Calu3 (cell line): ENCODE data around the gene CMPK1. TPM values are rescaled to one million over a fixed set of nuclear protein-coding genes. Genes with fewer than 3 reads are reported as not detected.

Source experiments
- BruUV-seq: library from RNA; stranded (reverse); fragments of 400-500 nt; replicated peaks from 2 replicates; lab custom pipeline; 2021; lab: Mats Ljungman, UMichigan
- CTCF ChIA-PET: fragments of 300-600 bp; sonication (Branson Sonifier 250); formaldehyde crosslinking; loops from one replicate; lab custom pipeline; 2022; ENCODE audit warnings: antibody characterized with exemption; lab: Charles Lee
- DNase-seq: peaks from one replicate; pipeline ENCODE4 v3.0.0; 2022
- H3K27ac Mint-ChIP-seq: one replicate; pipeline ENCODE4 v1.8.0; 2022; ENCODE audit warnings: mixed read lengths; ENCODE audit not compliant: unreplicated experiment
- H3K27me3 Mint-ChIP-seq: one replicate; pipeline ENCODE4 v1.8.0; 2022; ENCODE audit warnings: mixed read lengths; ENCODE audit not compliant: unreplicated experiment
- H3K36me3 Mint-ChIP-seq: one replicate; pipeline ENCODE4 v1.8.0; 2022; ENCODE audit warnings: mild to moderate bottlenecking, moderate library complexity, mixed read lengths; ENCODE audit not compliant: insufficient read depth, unreplicated experiment
- H3K4me1 Mint-ChIP-seq: one replicate; pipeline ENCODE4 v1.8.0; 2022; ENCODE audit warnings: mild to moderate bottlenecking, low read depth, mixed read lengths; ENCODE audit not compliant: unreplicated experiment
- H3K4me3 Mint-ChIP-seq: one replicate; pipeline ENCODE4 v1.8.0; 2022; ENCODE audit warnings: mild to moderate bottlenecking, low read depth, moderate library complexity, mixed read lengths; ENCODE audit not compliant: unreplicated experiment
- H3K9me3 Mint-ChIP-seq: one replicate; pipeline ENCODE4 v1.8.0; 2022; ENCODE audit warnings: low read depth, mixed read lengths; ENCODE audit not compliant: unreplicated experiment
- intact Hi-C: fragments of 100-400 bp; cut with micrococcal nuclease; formaldehyde crosslinking; loops from one replicate; pipeline ENCODE4 v1.10.0; 2022; ENCODE audit not compliant: unreplicated experiment
- total RNA-seq: library from RNA; stranded (reverse); gene quantifications from 2 replicates; pipeline ENCODE4 v1.2.3, GENCODE V29; 2022
- TF ChIP-seq, protein P1 (sequence below): fragments of 200-600 bp; IDR thresholded peaks from one replicate; pipeline ENCODE4 v1.8.0; 2022; ENCODE audit warnings: antibody characterized with exemption; ENCODE audit not compliant: unreplicated experiment

Gene CMPK1
- total RNA-seq, 1 experiment from 2014 or later = 162 TPM

DNA sequence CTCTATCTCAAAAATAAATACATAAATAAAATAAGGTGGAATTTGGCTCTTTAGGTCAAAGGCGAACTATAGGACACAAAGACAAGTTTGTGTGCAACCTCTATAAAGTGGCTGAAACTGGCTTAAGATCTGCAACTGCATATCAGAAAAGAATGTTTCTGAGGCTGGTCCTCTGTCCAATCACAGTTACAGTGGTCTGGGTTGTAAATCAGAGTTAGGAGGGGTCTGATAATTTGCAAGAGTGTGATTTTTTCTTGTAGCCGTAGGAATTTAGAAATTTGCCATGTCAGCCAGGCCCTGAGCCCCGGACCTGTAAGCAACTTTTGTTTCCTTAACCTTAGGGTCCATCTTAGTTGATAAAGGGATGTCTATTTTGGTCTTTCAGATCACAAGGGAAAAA is 27.8 kb downstream of the CMPK1 start:
- TF ChIP-seq, protein P1, sequence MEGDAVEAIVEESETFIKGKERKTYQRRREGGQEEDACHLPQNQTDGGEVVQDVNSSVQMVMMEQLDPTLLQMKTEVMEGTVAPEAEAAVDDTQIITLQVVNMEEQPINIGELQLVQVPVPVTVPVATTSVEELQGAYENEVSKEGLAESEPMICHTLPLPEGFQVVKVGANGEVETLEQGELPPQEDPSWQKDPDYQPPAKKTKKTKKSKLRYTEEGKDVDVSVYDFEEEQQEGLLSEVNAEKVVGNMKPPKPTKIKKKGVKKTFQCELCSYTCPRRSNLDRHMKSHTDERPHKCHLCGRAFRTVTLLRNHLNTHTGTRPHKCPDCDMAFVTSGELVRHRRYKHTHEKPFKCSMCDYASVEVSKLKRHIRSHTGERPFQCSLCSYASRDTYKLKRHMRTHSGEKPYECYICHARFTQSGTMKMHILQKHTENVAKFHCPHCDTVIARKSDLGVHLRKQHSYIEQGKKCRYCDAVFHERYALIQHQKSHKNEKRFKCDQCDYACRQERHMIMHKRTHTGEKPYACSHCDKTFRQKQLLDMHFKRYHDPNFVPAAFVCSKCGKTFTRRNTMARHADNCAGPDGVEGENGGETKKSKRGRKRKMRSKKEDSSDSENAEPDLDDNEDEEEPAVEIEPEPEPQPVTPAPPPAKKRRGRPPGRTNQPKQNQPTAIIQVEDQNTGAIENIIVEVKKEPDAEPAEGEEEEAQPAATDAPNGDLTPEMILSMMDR = no peak
- Mint-ChIP-seq H3K27ac (no peak overlapping the region), H3K9me3 (no peaks in the 10 kb centered on the region), H3K4me1 (no peaks in the 10 kb centered on the region), H3K4me3 (no peak overlapping the region), H3K36me3 (peaks cover 10% of the 10 kb centered on the region), H3K27me3 (no peaks in the 10 kb centered on the region)
- no peak for DNase-seq
- CTCF ChIA-PET = no interaction called here
- intact Hi-C loops = no loop called here
- BruUV-seq = no TSS peak

DNA sequence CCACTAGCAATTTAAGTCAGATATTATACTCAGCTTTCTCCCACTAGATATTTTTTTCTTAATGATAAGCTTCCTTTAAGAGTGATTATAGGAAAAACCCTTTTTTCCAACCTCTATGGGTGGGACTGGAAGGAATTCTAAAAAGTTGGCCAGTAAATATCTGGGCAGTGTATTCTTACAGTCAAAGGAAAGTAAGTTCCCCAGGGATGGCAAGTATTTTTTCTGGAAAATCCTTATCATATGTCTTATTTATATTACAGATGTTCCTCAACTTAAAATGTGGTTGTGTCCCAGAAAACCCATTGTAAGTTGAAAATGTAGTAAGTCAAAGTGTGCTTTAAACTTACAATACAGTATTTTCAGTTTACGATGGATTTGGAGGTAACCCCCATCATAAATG is 29.2 kb downstream of the CMPK1 start:
- no TSS peak for BruUV-seq
- no peak for DNase-seq
- H3K4me3 Mint-ChIP-seq = no peak overlapping the region
- H3K9me3 Mint-ChIP-seq = no peaks in the 10 kb centered on the region
- H3K36me3 Mint-ChIP-seq = peaks cover 7% of the 10 kb centered on the region
- no peaks in the 10 kb centered on the region for H3K4me1 Mint-ChIP-seq
- TF ChIP-seq, protein P1 = no peak
- intact Hi-C loops = no loop called here
- no peak overlapping the region for H3K27ac Mint-ChIP-seq
- H3K27me3 Mint-ChIP-seq = no peaks in the 10 kb centered on the region
- CTCF ChIA-PET = interaction anchor here (0.8 kb wide), 1 partner anchor 184 kb away, joined by 4 read pairs; no protein-coding TSS in a partner anchor

DNA sequence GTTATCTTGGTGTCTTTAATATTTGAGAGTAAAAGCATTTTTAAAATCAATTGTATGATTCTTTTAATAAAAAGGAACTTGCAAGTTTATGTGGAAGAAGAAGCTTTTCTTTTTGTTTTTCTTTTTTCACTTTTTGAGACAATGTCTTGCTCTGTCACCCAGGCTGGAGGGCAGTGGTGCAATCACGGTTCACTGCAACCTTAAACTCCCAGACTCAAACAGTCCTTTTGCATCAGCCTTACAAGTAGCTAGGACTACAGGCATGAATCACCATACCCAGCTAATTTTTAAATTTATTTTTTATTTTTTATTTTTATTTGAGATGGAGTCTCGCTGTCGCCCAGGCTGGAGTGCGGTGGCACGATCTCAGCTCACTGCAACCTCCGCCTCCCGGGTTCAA is 34.1 kb downstream of the CMPK1 start:
- CTCF ChIA-PET = no interaction called here
- Mint-ChIP-seq H3K27me3 (no peaks in the 10 kb centered on the region), H3K27ac (no peak overlapping the region), H3K4me3 (no peak overlapping the region), H3K36me3 (peaks cover 43% of the 10 kb centered on the region), H3K4me1 (no peaks in the 10 kb centered on the region), H3K9me3 (no peaks in the 10 kb centered on the region)
- BruUV-seq = no TSS peak
- intact Hi-C loops = no loop called here
- DNase-seq = no peak
- TF ChIP-seq, protein P1 = no peak

DNA sequence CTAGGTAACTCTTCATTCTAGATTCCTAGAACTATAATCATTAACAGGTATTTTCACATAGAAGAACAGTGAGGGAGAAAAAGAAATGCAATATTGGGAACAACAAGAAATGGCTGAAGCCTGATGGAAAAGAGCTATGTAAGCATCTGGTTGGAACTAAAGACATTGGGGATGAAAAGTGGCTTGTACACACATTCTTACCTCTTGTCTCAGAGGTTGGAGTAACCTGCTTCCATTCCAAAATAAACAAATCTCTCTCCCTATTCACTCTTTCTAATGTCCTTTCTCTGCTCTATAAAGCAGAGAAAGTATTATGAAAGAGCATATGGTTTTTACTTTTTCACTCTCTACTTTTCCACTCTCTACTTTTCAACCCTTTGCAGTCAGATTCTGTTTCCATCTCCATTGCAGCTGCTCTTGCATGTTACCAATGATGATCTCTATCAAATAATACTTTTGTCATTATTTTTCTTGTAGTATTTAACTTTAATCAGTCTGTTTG is 37.5 kb downstream of the CMPK1 start:
- BruUV-seq = no TSS peak
- no peaks in the 10 kb centered on the region for H3K4me1 Mint-ChIP-seq
- CTCF ChIA-PET = no interaction called here
- H3K27ac Mint-ChIP-seq = no peak overlapping the region
- intact Hi-C loops = no loop called here
- H3K36me3 Mint-ChIP-seq = peaks cover 56% of the 10 kb centered on the region
- H3K4me3 Mint-ChIP-seq = no peak overlapping the region
- no peaks in the 10 kb centered on the region for H3K9me3 Mint-ChIP-seq
- H3K27me3 Mint-ChIP-seq = no peaks in the 10 kb centered on the region
- DNase-seq = no peak
- TF ChIP-seq, protein P1 = no peak
